Mesothelial cell of epicardium (in vitro differentiated cells): Measurements from ENCODE around the gene PDLIM1. TPM values are rescaled to one million over a fixed set of nuclear protein-coding genes. Genes with fewer than 3 reads are reported as not detected.

Experiments
- DNase-seq, 2 experiments: peaks; one replicate each; pipeline ENCODE4 v3.0.0; 2021; ENCODE audit warnings: low spot score in 2 of 2; ENCODE audit not compliant: unreplicated experiment in 2 of 2
- H3K27ac Mint-ChIP-seq: 2 replicates; pipeline ENCODE4 v1.8.0; 2021; ENCODE audit warnings: mixed read lengths
- H3K27me3 Mint-ChIP-seq: 2 replicates; pipeline ENCODE4 v1.8.0; 2021; ENCODE audit warnings: low read depth, mixed read lengths
- H3K36me3 Mint-ChIP-seq: 2 replicates; pipeline ENCODE4 v1.8.0; 2021; ENCODE audit warnings: mixed read lengths
- H3K4me1 Mint-ChIP-seq: 2 replicates; pipeline ENCODE4 v1.8.0; 2021; ENCODE audit warnings: mixed read lengths
- H3K4me3 Mint-ChIP-seq: 2 replicates; pipeline ENCODE4 v1.8.0; 2021; ENCODE audit warnings: mild to moderate bottlenecking, moderate library complexity, mixed read lengths
- H3K9me3 Mint-ChIP-seq: 2 replicates; pipeline ENCODE4 v1.8.0; 2021; ENCODE audit warnings: mixed read lengths
- CTCF ChIP-seq: fragments of 200-600 bp; sonication (generic); IDR thresholded peaks from one replicate; pipeline ENCODE4 v1.5.0; 2021; ENCODE audit warnings: antibody characterized with exemption; ENCODE audit not compliant: unreplicated experiment
- total RNA-seq: library from RNA; stranded (reverse); gene quantifications from 3 replicates; pipeline ENCODE4 v1.2.1, GENCODE V29; 2021

The PDLIM1 gene
- total RNA-seq, 1 donor from 2014 or later, result 121 TPM

- DNase-seq, result no peak
- no peak overlapping the region for H3K4me3 Mint-ChIP-seq
- H3K4me1 Mint-ChIP-seq, result peaks cover 50% of the 10 kb centered on the region
- H3K9me3 Mint-ChIP-seq, result no peaks in the 10 kb centered on the region
- no peak for TF ChIP-seq CTCF
- peak overlapping the region; percentile 77 for H3K27ac Mint-ChIP-seq
- H3K27me3 Mint-ChIP-seq, result no peaks in the 10 kb centered on the region
- peaks cover 7% of the 10 kb centered on the region for H3K36me3 Mint-ChIP-seq
Measured at GRCh38 chr10:95265572-95265971, 25.2 kb downstream of the PDLIM1 start.

- Mint-ChIP-seq H3K27ac (peak overlapping the region; percentile 87), H3K4me1 (peaks cover 54% of the 10 kb centered on the region), H3K27me3 (no peaks in the 10 kb centered on the region), H3K4me3 (no peak overlapping the region), H3K9me3 (no peaks in the 10 kb centered on the region), H3K36me3 (peaks cover 7% of the 10 kb centered on the region)
- DNase-seq, result no peak
- no peak for TF ChIP-seq CTCF
Measured at GRCh38 chr10:95264227-95265051, 26.4 kb downstream of the PDLIM1 start.

- Mint-ChIP-seq H3K4me3 (no peak overlapping the region), H3K27ac (peak overlapping the region; percentile 87), H3K4me1 (peaks cover 51% of the 10 kb centered on the region), H3K36me3 (peaks cover 8% of the 10 kb centered on the region), H3K9me3 (no peaks in the 10 kb centered on the region), H3K27me3 (no peaks in the 10 kb centered on the region)
- no peak for DNase-seq
- no peak for TF ChIP-seq CTCF
Measured at GRCh38 chr10:95263864-95264226, 27.0 kb downstream of the PDLIM1 start.

GRCh38 chr10:95262763-95263518 lies 27.9 kb downstream of the PDLIM1 start:
- TF ChIP-seq CTCF, result no peak
- H3K4me3 Mint-ChIP-seq, result no peak overlapping the region
- H3K27ac Mint-ChIP-seq, result peak overlapping the region; percentile 87
- DNase-seq, result no peak
- H3K9me3 Mint-ChIP-seq, result peaks cover 2% of the 10 kb centered on the region
- H3K36me3 Mint-ChIP-seq, result peaks cover 16% of the 10 kb centered on the region
- H3K4me1 Mint-ChIP-seq, result peaks cover 42% of the 10 kb centered on the region
- no peaks in the 10 kb centered on the region for H3K27me3 Mint-ChIP-seq

- no peaks in the 10 kb centered on the region for H3K27me3 Mint-ChIP-seq
- no peak overlapping the region for H3K4me3 Mint-ChIP-seq
- no peak for DNase-seq
- H3K36me3 Mint-ChIP-seq, result peaks cover 25% of the 10 kb centered on the region
- no peak for TF ChIP-seq CTCF
- peak overlapping the region; percentile 9 for H3K27ac Mint-ChIP-seq
- peaks cover 40% of the 10 kb centered on the region for H3K4me1 Mint-ChIP-seq
- peaks cover 8% of the 10 kb centered on the region for H3K9me3 Mint-ChIP-seq
Measured at GRCh38 chr10:95261926-95262325, 28.9 kb downstream of the PDLIM1 start.
